ENCODE data around the gene PRX. TPM values are rescaled to one million over a fixed set of nuclear protein-coding genes. Genes with fewer than 3 reads are reported as not detected.

PRX gene
- total and polyA plus RNA-seq, 2 of the 4 experiments (the other 2 are of a cell fraction), result 0.90 to 1.7 TPM

DNA sequence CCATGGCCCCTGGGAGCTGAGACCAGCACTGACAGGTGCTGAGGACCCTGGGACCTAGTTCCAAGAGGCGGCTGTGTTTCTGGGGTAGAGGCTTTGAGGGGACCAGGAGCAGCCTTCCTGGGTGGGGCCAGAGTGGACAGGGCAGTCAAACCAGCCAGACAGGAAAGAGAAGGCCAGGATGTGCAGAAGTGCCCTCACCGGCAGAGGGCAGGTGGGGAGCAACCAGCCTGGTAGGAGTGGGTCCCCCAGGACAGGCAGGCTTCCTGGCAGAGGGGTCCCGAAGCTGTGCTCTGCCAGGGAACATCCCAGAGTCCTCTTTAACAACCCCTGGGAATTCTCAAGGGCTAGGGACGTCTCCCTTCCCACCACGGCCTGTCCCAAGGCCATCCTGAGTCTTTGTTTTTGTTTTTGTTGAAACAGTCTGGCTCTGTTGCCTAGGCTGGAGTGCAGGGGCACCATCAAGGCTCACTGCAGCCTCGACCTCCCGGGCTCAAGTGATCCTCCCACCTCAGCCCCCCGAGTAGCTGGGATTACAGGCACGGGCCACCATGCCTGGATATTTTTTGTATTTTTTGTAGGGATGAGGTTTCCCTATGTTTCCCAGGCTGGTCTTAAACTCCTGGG, 20.2 kb downstream of the PRX start:
- no peak overlapping the region for H3K9ac ChIP-seq (ENCODE audit: low read depth, low read length)
- no peaks in the 10 kb centered on the region for H3K9me3 ChIP-seq (ENCODE audit: control insufficient read depth, insufficient read depth, low read length)
- intact Hi-C loops (cut with micrococcal nuclease) (no loop called here), in situ Hi-C loops (cut with MboI; ENCODE audit: low sequenced_read_pairs) (no loop called here), dilution Hi-C loops (cut with HindIII; ENCODE audit: low sequenced_read_pairs, unreplicated experiment) (no loop called here)
- H2AFZ ChIP-seq (replicated peaks; ENCODE audit: low read length, poor library complexity), result peak overlapping the region; percentile 43
- no peak overlapping the region for H4K8ac ChIP-seq (ENCODE audit: low read depth in 2 of 2, low read length in 2 of 2)
- H2BK120ac ChIP-seq (ENCODE audit: low read depth, low read length), result no peak overlapping the region
- H4K91ac ChIP-seq (ENCODE audit: insufficient read depth, low read depth, low read length), result no peak overlapping the region
- no peak overlapping the region for H3K14ac ChIP-seq (replicated peaks; ENCODE audit: low read depth, low read length)
- no peak overlapping the region for H2BK5ac ChIP-seq (ENCODE audit: low read depth, low read length, poor library complexity, severe bottlenecking)
- H2BK20ac ChIP-seq (ENCODE audit: low read depth, low read length), result no peak overlapping the region
- H3K4me1 ChIP-seq (ENCODE audit: control insufficient read depth, insufficient read depth, low read length), result no peaks in the 10 kb centered on the region
- CTCF ChIA-PET, result interaction anchor here (0.6 kb wide), 1 partner anchor 88 kb away, joined by 3 read pairs; no protein-coding TSS in a partner anchor
- H2AK9ac ChIP-seq (replicated peaks; ENCODE audit: low read depth, low read length, poor library complexity), result peak overlapping the region; percentile 65
- no peak overlapping the region for H3K4ac ChIP-seq (ENCODE audit: low read depth, low read length)
- 0 out of 2 replicates have a peak overlapping the region, but pooled peaks have one; percentile 16 for H2AK5ac ChIP-seq (ENCODE audit: low read depth, low read length)
- no peak overlapping the region for H3K4me3 ChIP-seq (ENCODE audit: insufficient read depth, low read depth, low read length)
- H3K56ac ChIP-seq (ENCODE audit: extremely low read depth, insufficient read depth, low read length), result no peak overlapping the region
- ATAC-seq (ENCODE audit: low read depth) (peak; percentile 48; the same call in 1 of the 2 replicates), DNase-seq (no peak)
- no peaks in the 10 kb centered on the region for H3K79me1 ChIP-seq (ENCODE audit: low read depth in 1 of 2, low read length in 2 of 2)
- TF ChIP-seq NFE2L2 (IDR thresholded peaks at IDR 0.05; ENCODE audit: low read depth, low read length), result no peak
- TF ChIP-seq, protein P1, sequence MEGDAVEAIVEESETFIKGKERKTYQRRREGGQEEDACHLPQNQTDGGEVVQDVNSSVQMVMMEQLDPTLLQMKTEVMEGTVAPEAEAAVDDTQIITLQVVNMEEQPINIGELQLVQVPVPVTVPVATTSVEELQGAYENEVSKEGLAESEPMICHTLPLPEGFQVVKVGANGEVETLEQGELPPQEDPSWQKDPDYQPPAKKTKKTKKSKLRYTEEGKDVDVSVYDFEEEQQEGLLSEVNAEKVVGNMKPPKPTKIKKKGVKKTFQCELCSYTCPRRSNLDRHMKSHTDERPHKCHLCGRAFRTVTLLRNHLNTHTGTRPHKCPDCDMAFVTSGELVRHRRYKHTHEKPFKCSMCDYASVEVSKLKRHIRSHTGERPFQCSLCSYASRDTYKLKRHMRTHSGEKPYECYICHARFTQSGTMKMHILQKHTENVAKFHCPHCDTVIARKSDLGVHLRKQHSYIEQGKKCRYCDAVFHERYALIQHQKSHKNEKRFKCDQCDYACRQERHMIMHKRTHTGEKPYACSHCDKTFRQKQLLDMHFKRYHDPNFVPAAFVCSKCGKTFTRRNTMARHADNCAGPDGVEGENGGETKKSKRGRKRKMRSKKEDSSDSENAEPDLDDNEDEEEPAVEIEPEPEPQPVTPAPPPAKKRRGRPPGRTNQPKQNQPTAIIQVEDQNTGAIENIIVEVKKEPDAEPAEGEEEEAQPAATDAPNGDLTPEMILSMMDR (conservative IDR thresholded peaks at IDR 0.05; ENCODE audit: low read depth, low read length), result peak; percentile 18; the same call in 1 of the 2 replicates
- no peak overlapping the region for H2BK15ac ChIP-seq (ENCODE audit: low read depth, low read length)
- H4K5ac ChIP-seq (ENCODE audit: low read depth, low read length), result no peak overlapping the region
- WGBS, 2 experiments (ENCODE audit: extremely low coverage in 2 of 2, insufficient read length in 1 of 2), result no CpG with 5 or more reads among the region's 9 CpGs
- H3K27ac ChIP-seq (ENCODE audit: insufficient read depth, low read length), result no peak overlapping the region
- H3K4me2 ChIP-seq (ENCODE audit: low read depth, low read length), result no peak overlapping the region
- no TSS peak for BruUV-seq (replicated peaks)
- H3K36me3 ChIP-seq (ENCODE audit: control insufficient read depth, insufficient read depth, low read length), result no peaks in the 10 kb centered on the region
- POLR2A ChIA-PET (ENCODE audit: unreplicated experiment), result no interaction called here
- no peaks in the 10 kb centered on the region for H3K9me1 ChIP-seq (ENCODE audit: insufficient read depth, low read length)
- H3K18ac ChIP-seq (ENCODE audit: low read depth, low read length), result no peak overlapping the region
- H3K23ac ChIP-seq (ENCODE audit: low read depth, low read length), result no peak overlapping the region
- no peaks in the 10 kb centered on the region for H4K20me1 ChIP-seq (ENCODE audit: insufficient read depth, low read length)
- no peaks in the 10 kb centered on the region for H3K27me3 ChIP-seq (ENCODE audit: control insufficient read depth, insufficient read depth, low read length)
